GM12875 (cell line): Measurements from ENCODE around the gene GIMAP8.

Experiments used
- H3K4me3 ChIP-seq: one replicate; pipeline ENCODE4 v1.5.1; 2011; ENCODE audit warnings: low read depth, low read length, control low read depth
- TF ChIP-seq, protein P1 (sequence below): IDR thresholded peaks from 2 replicates; pipeline ENCODE4 v1.5.1; 2011; ENCODE audit warnings: low read depth, mild to moderate bottlenecking, control low read depth, inconsistent platforms, low read length, moderate library complexity, borderline replicate concordance; ENCODE audit not compliant: insufficient read depth

GIMAP8 gene

DNA sequence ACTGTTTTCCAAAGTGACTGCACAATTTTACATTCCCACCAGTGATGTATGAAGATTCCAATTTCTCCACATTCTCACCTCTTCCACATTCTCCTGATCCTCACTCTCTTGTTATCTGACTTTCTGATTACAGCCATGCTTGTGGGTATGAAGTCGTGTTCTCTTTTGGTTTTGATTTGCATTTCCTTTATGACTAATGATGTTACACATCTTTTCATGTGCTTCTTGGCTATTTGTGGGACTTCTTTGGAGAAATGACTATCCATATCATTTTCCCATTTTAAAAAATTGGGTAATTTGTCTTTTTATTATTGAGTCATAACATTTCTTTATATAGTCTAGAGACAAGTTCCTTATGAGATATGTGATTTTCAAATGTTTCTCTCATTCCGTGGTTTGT lies 10.5 kb upstream of the GIMAP8 start:
- H3K4me3 ChIP-seq = no peak overlapping the region
- TF ChIP-seq, protein P1, sequence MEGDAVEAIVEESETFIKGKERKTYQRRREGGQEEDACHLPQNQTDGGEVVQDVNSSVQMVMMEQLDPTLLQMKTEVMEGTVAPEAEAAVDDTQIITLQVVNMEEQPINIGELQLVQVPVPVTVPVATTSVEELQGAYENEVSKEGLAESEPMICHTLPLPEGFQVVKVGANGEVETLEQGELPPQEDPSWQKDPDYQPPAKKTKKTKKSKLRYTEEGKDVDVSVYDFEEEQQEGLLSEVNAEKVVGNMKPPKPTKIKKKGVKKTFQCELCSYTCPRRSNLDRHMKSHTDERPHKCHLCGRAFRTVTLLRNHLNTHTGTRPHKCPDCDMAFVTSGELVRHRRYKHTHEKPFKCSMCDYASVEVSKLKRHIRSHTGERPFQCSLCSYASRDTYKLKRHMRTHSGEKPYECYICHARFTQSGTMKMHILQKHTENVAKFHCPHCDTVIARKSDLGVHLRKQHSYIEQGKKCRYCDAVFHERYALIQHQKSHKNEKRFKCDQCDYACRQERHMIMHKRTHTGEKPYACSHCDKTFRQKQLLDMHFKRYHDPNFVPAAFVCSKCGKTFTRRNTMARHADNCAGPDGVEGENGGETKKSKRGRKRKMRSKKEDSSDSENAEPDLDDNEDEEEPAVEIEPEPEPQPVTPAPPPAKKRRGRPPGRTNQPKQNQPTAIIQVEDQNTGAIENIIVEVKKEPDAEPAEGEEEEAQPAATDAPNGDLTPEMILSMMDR = no peak

DNA sequence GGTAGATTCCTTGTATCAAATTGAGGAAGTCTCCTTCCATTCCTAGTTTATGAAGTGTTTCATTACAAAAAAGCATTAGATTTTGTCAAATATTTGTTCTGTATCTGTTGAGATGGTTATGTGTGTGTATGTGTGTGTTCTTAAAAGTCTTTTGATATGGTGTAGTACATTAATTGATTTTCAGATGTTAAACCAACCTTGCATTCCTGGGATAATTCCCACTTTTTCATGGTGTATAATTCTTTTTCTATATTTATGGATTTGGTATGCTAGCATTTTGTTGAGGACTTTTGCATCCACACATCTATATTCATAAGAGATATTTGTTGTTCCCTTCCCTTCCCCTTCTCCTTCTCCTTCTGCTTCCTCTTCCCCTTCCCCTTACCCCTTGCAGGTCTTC lies 8.9 kb upstream of the GIMAP8 start:
- H3K4me3 ChIP-seq = no peak overlapping the region
- TF ChIP-seq, protein P1 = no peak

DNA sequence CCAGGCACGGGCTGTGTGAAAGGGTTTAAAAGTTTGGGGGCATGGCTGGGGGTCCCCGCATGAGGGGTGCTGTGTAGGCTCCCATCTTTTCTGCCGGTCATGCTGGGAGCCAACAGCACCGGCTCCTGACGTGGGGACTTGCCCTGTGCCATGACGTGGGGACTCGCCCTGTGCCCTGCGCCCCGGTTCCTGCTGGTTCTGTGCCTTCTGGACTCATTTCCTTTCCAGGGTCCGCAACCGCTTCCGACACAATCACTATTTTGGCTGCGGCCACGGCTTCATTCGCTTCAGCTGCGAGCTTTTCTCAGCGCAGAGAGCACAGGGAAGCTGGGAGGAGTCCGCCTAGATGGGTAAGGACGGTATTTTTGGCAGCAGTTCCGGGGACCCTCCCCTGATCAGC lies 7.6 kb upstream of the GIMAP8 start:
- H3K4me3 ChIP-seq = no peak overlapping the region
- TF ChIP-seq, protein P1 = no peak

DNA sequence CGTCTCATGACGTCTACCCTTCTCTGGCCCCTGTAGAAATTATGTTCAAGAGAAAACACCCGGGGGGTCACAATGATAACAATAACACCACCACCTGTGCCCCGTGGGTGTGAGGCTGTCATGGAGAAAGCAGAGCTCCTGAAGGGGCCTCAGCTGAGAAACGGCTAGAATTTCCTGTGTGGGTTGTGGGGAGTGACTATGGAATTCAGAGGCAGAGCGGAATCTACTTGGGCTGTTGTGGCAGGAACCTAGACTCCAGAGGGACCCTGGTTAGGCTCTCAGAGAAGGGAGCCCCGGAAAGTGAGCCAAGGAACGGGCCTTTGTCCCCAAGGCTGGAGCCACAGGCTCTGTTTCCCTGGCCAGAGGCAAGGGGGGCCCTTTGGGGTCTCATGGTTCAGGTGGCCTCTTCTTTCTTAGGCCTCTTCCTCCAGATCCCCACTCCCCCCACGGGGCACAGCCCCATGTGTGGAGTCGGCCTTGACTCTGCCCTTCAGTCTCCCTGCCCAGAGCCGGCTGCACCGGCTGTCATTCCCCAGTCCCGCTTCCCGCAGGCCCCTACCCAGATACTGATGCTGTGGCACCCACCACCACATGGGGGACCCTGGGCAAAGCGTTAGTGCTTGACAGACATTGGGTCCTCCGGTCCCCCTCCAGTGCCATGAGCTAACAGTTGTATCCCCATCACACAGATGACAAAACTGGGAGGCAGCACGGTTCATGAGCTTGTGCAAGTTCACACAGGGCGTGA lies 6.5 kb upstream of the GIMAP8 start:
- TF ChIP-seq, protein P1 = no peak
- H3K4me3 ChIP-seq = no peak overlapping the region

DNA sequence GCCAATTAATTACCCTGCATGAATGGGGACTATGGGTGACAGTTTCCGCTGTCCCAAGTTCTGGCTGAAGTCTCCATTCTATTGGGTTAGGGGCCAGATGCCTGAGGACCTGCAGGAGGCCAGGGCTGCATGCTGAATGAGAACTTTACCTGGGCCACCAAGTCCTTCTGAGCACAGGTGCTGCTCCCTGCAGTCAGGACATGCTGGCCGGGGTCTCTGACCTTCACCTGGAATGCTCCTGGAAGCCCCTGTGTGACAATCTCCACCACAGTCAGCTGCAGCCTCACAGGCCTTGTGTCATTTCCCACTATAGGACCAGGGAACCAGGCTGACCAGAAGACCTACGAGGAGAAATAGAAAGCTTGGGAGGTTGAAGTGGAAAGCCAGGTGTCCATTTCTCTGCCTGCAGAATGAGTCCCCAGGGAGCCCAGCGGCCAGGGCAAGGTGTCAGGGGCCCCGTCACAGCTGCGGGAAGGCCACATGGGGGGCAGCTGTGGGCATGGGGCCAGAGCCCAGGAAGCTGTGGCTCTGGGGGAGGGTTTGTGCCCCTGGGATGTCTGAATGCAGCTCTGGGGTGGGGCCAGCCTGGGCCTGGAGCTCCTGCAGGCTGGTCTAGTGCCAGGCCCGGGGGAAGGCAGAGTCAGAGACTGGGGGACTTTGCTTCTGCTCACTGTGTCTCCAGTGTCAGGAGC lies 5.6 kb upstream of the GIMAP8 start:
- no peak overlapping the region for H3K4me3 ChIP-seq

DNA sequence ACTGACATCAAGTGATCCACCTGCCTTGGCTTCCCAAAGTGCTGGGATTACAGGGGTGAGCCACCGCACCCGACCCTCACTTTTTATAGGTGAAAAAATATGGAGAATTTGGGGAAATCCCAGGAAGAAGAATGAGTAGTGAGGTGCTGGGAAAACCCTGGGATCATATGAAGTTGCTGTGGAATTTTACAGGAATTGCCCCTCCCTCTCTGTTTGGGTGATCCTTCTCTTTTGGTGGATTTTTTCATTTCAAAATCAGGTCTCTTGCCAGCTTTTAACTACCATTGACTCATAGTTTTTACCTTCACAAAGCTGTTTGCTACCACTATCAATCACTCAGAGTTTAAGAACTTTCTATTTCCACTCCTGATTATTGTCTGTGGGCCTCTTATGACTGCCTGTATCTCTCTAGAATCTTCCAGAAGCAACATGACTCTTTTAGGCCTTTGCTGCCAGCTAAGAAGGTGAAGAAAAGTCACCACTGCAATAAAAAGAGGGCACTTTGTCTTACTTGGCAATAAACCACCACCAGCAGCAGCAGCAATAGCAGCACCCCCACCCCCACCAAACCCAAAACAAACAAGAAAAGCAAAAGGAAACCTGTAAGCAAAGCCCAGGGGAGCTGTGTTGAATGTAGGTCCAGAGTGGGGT lies 4.0 kb upstream of the GIMAP8 start:
- TF ChIP-seq, protein P1 = no peak
- no peak overlapping the region for H3K4me3 ChIP-seq

More for the DNA sequence above, 5.6 kb upstream of the GIMAP8 start:
- TF ChIP-seq, protein P1 = no peak
